ENCODE data around the gene CACNA1A. TPM values are rescaled to one million over a fixed set of nuclear protein-coding genes. Genes with fewer than 3 reads are reported as not detected.

Gene CACNA1A
- total and polyA plus RNA-seq, 2 experiments from 2014 or later: 2.0 TPM

DNA sequence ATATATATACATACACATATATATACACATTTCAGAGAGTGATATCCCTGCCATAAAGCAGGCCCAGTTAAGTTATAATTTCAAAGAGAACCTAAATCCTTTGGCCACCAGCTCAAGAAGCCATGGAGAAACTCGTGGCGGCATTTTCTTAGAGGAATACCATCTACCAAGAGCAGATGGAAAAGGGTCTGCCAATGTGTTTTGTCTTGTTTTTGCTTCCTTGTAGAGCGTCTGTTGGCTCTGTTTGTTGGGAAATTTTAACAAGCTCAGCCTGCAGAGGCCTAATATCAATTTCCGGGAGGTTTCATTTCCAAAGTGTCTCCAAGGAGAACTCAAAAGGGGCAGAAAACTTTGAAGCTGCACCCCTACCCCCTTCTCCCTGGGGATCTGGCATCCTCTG, 215.5 kb downstream of the CACNA1A start:
- no peak overlapping the region for H3K27ac ChIP-seq
- no peaks in the 10 kb centered on the region for H3K36me3 ChIP-seq (replicated peaks; ENCODE audit: insufficient read depth, low read depth)
- H3K9me2 ChIP-seq (replicated peaks; ENCODE audit: insufficient read depth): no peaks in the 10 kb centered on the region
- DNase-seq (ENCODE audit: low spot score): no peak
- no peaks in the 10 kb centered on the region for H3K79me2 ChIP-seq
- WGBS (ENCODE audit: low lambda C conversion rate, missing lambda C conversion rate): 89% methylated on average over 4 of the region's 4 CpGs
- no peaks in the 10 kb centered on the region for H4K20me1 ChIP-seq (ENCODE audit: insufficient read depth, poor library complexity, severe bottlenecking)
- H3K4me3 ChIP-seq: no peak overlapping the region
- no peaks in the 10 kb centered on the region for H3K27me3 ChIP-seq
- H3K4me1 ChIP-seq (ENCODE audit: insufficient read depth): no peaks in the 10 kb centered on the region
- no peaks in the 10 kb centered on the region for H3K9me3 ChIP-seq (ENCODE audit: low read depth)
- no peak overlapping the region for H2AFZ ChIP-seq
- TF ChIP-seq CTCF (IDR thresholded peaks at IDR 0.05; ENCODE audit: poor library complexity) (no peak), EZH2phosphoT487 (IDR thresholded peaks at IDR 0.05; ENCODE audit: low read depth, severe bottlenecking, unreplicated experiment) (no peak), EZH2 (IDR thresholded peaks at IDR 0.05; ENCODE audit: borderline replicate concordance) (no peak)
- no peak overlapping the region for H3K4me2 ChIP-seq

DNA sequence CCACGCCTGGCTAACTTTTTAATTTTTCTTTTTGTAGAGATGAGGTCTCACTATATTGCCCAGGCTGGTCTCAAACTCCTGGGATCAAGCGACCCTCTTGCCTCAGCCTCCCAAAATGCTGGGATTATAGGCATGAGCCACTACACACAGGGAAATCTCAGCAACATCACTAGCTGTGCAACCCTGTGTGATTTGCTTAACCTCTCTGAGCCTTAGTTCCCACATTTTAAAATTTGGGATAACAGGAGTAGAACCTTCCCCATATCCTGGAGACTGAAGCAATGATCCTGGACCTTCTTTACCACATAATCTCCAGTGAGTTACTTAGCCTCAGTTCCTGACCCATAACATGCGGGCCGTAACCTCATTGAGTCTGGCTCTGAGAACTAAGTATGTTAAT, 217.0 kb downstream of the CACNA1A start:
- TF ChIP-seq CTCF (IDR thresholded peaks at IDR 0.05; ENCODE audit: poor library complexity): no peak
- TF ChIP-seq EZH2phosphoT487 (IDR thresholded peaks at IDR 0.05; ENCODE audit: low read depth, severe bottlenecking, unreplicated experiment): no peak
- Histone ChIP-seq H3K27me3 (no peaks in the 10 kb centered on the region), H2AFZ (no peak overlapping the region), H3K4me1 (ENCODE audit: insufficient read depth) (no peaks in the 10 kb centered on the region), H3K4me3 (no peak overlapping the region), H3K4me2 (no peak overlapping the region), H3K79me2 (no peaks in the 10 kb centered on the region), H3K9me3 (ENCODE audit: low read depth) (no peaks in the 10 kb centered on the region), H3K36me3 (replicated peaks; ENCODE audit: insufficient read depth, low read depth) (no peaks in the 10 kb centered on the region), H3K27ac (no peak overlapping the region), H4K20me1 (ENCODE audit: insufficient read depth, poor library complexity, severe bottlenecking) (no peaks in the 10 kb centered on the region), H3K9me2 (replicated peaks; ENCODE audit: insufficient read depth) (no peaks in the 10 kb centered on the region)
- WGBS (ENCODE audit: low lambda C conversion rate, missing lambda C conversion rate): 75% methylated on average over 4 of the region's 4 CpGs
- no peak for DNase-seq (ENCODE audit: low spot score)

DNA sequence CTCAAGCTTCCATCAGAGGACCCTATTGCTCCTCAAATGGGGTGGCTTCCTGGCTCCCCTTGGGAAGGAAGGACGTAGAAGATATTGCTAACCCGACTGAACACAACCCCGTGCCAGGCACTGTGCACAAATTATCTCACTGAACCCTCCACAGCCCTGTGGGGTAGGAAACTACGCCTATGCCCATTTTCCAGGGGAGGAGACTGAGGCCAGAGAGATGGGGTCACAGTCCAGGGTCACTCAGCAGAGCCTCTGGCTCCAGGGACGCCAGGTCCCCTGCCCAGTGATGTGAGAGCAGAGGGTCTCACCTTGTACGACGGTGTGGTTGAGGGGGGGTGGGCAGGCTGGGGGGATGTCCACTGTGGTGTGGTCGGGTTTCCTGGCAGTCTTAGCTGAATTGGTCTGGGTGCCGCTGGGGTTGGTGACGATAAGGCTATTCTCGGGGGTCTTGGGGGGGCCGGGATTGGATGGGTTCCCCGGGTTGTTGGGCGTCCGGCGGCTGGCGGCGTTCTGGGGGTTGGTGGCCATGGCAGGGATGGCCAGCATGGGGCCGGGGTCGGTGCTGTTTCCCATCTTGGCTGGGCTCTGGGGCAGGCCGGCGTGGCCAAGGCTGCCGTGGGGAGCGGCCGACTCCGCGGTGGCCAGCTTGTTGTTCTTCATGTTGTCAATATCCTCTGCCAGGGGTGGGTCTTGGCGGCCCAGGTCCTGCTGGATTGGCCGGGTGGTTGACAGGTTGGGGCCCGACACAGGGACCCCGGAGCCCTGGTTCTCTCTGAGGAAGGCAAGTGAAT, 219.9 kb downstream of the CACNA1A start:
- no peak for TF ChIP-seq EZH2phosphoT487 (IDR thresholded peaks at IDR 0.05; ENCODE audit: low read depth, severe bottlenecking, unreplicated experiment)
- TF ChIP-seq EZH2 (IDR thresholded peaks at IDR 0.05; ENCODE audit: borderline replicate concordance): no peak
- TF ChIP-seq CTCF (IDR thresholded peaks at IDR 0.05; ENCODE audit: poor library complexity): no peak
- Histone ChIP-seq H4K20me1 (ENCODE audit: insufficient read depth, poor library complexity, severe bottlenecking) (no peaks in the 10 kb centered on the region), H3K4me2 (no peak overlapping the region), H2AFZ (no peak overlapping the region), H3K27ac (no peak overlapping the region), H3K27me3 (no peaks in the 10 kb centered on the region), H3K9me3 (ENCODE audit: low read depth) (no peaks in the 10 kb centered on the region), H3K36me3 (replicated peaks; ENCODE audit: insufficient read depth, low read depth) (no peaks in the 10 kb centered on the region), H3K9me2 (replicated peaks; ENCODE audit: insufficient read depth) (no peaks in the 10 kb centered on the region), H3K4me3 (no peak overlapping the region), H3K79me2 (no peaks in the 10 kb centered on the region), H3K4me1 (ENCODE audit: insufficient read depth) (no peaks in the 10 kb centered on the region)
- WGBS (ENCODE audit: low lambda C conversion rate, missing lambda C conversion rate): 91% methylated on average over 25 of the region's 31 CpGs
- no peak for DNase-seq (ENCODE audit: low spot score)
